HepG2 (cell line): ENCODE measurements around the gene ARG2. TPM values are rescaled to one million over a fixed set of nuclear protein-coding genes. Genes with fewer than 3 reads are reported as not detected.

Source experiments
- ATAC-seq: fragments of 200-7000 bp; cut with Tn5 transposase; 3 replicates; pipeline ENCODE4 v1.9.1; 2020; ENCODE audit warnings: mild to moderate bottlenecking, moderate library complexity
- Bru-seq: library from RNA; stranded (reverse); fragments of 400-500 nt; gene quantifications from one replicate; lab custom pipeline; 2021; lab: Mats Ljungman, UMichigan
- BruChase-seq, 2 experiments: library from RNA; stranded (reverse); fragments of 400-500 nt; gene quantifications; one replicate each; lab custom pipeline; 2021; lab: Mats Ljungman, UMichigan
- BruUV-seq: library from RNA; stranded (reverse); fragments of 400-500 nt; replicated peaks from 2 replicates; lab custom pipeline; 2021; lab: Mats Ljungman, UMichigan
- CTCF ChIA-PET: fragments of 300-600 bp; formaldehyde crosslinking; extraction: SDS; loops from one replicate; lab custom pipeline; 2021; ENCODE audit warnings: low total read pairs, inconsistent platforms, low intra/inter-chr PET ratio; lab: Yijun Ruan, JAX
- POLR2A ChIA-PET: fragments of 350-600 bp; sonication (Branson Sonifier 250); formaldehyde crosslinking; loops from one replicate; lab custom pipeline; 2020; ENCODE audit warnings: antibody characterized with exemption, inconsistent platforms; lab: Yijun Ruan, JAX
- DNase-seq: peaks from one replicate; pipeline ENCODE4 v3.0.0-alpha.2; 2015; ENCODE audit warnings: low spot score
- FAIRE-seq: peaks from 3 replicates; lab custom pipeline; 2011; peaks lifted over from hg19 to GRCh38; lab: Jason Lieb, UNC
- H2AFZ ChIP-seq: one replicate; pipeline ENCODE4 v1.6.1; 2011; ENCODE audit warnings: low read length, inconsistent platforms
- H3K27ac ChIP-seq: fragments of 300-600 bp; 3 replicates; pipeline ENCODE4 v1.8.0; 2011; ENCODE audit warnings: mixed run types, mild to moderate bottlenecking, mixed read lengths, low read length, inconsistent platforms; ENCODE audit not compliant: insufficient read depth; ENCODE audit errors: extremely low read length
- H3K27me3 ChIP-seq, 2 experiments: fragments of 200-600 bp in 1 of 2; 2 replicates in 1 of 2; 3 replicates in 1 of 2; pipeline versions ENCODE4 v1.6.0 to v1.8.0; 2011; ENCODE audit warnings: low read length in 2 of 2, mild to moderate bottlenecking in 2 of 2, moderate library complexity in 2 of 2, inconsistent platforms in 1 of 2; ENCODE audit not compliant: insufficient read depth in 2 of 2, control insufficient read depth in 1 of 2
- H3K36me3 ChIP-seq, 2 experiments: fragments of 200-600 bp in 1 of 2; replicated peaks in 1 of 2; 2 replicates in 1 of 2; 3 replicates in 1 of 2; pipeline versions ENCODE4 v1.5.1 to v1.8.0; 2011; ENCODE audit warnings: low read length in 2 of 2, inconsistent platforms in 1 of 2; ENCODE audit not compliant: insufficient read depth in 2 of 2, control insufficient read depth in 1 of 2
- H3K4me1 ChIP-seq: 2 replicates; pipeline ENCODE4 v1.5.1; 2012; ENCODE audit warnings: low read length, inconsistent platforms; ENCODE audit not compliant: insufficient read depth
- H3K4me2 ChIP-seq: 2 replicates; pipeline ENCODE4 v1.6.0; 2011; ENCODE audit warnings: low read depth, low read length, inconsistent platforms
- H3K4me3 ChIP-seq, 3 experiments: fragments of 200-600 bp in 1 of 3; sonication (generic), shearing (Covaris generic) in 1 of 3; replicated peaks in 1 of 3; 2 replicates each; pipeline ENCODE4 v1.5.1; 2011 to 2016; ENCODE audit warnings: low read length in 3 of 3, inconsistent platforms in 2 of 3, low read depth in 2 of 3, mild to moderate bottlenecking in 2 of 3, control low read depth in 1 of 3, mixed read lengths in 1 of 3; ENCODE audit not compliant: insufficient read depth in 1 of 3
- H3K79me2 ChIP-seq: one replicate; pipeline ENCODE4 v1.6.1; 2011; ENCODE audit warnings: low read length, inconsistent platforms; ENCODE audit not compliant: insufficient read depth
- H3K9ac ChIP-seq: 2 replicates; pipeline ENCODE4 v1.6.0; 2011; ENCODE audit warnings: mild to moderate bottlenecking, low read depth, low read length, inconsistent platforms; ENCODE audit not compliant: insufficient read depth
- H3K9me3 ChIP-seq: 2 replicates; pipeline ENCODE4 v1.5.1; 2012; ENCODE audit warnings: mild to moderate bottlenecking, low read length
- H4K20me1 ChIP-seq: 2 replicates; pipeline ENCODE4 v1.6.0; 2011; ENCODE audit warnings: inconsistent platforms, mild to moderate bottlenecking, low read length, moderate library complexity; ENCODE audit not compliant: insufficient read depth
- CC2D1A ChIP-seq: sonication (generic); formaldehyde crosslinking; IDR thresholded peaks from 2 replicates; pipeline ENCODE4 v1.8.1; 2023; ENCODE audit warnings: mild to moderate bottlenecking, missing genetic modification reagents
- DMAP1 ChIP-seq: IDR thresholded peaks from 2 replicates; pipeline ENCODE4 v1.6.1; 2016
- GABPB1 ChIP-seq: IDR thresholded peaks from 2 replicates; pipeline ENCODE4 v1.6.1; 2016; ENCODE audit warnings: mild to moderate bottlenecking, missing genetic modification reagents, moderate library complexity, missing compliant biosample characterization
- GATA4 ChIP-seq: sonication (generic); IDR thresholded peaks from 2 replicates; pipeline ENCODE4 v1.6.1; 2016; ENCODE audit warnings: antibody characterized with exemption, low read depth, borderline replicate concordance
- SAP130 ChIP-seq: IDR thresholded peaks from 2 replicates; pipeline ENCODE4 v1.6.1; 2016; ENCODE audit warnings: low read depth
- ZNF558 ChIP-seq: sonication (generic); formaldehyde crosslinking; IDR thresholded peaks from 2 replicates; pipeline ENCODE4 v1.9.0; 2022; ENCODE audit warnings: mild to moderate bottlenecking, missing genetic modification reagents, borderline replicate concordance
- ZNF749 ChIP-seq: sonication (generic); formaldehyde crosslinking; IDR thresholded peaks from 2 replicates; pipeline ENCODE4 v1.8.0; 2022; ENCODE audit warnings: mild to moderate bottlenecking, missing genetic modification reagents, moderate library complexity, borderline replicate concordance
- WGBS: methylation state at CpG from one replicate; pipeline ENCODE4 v1.1.6; 2017; ENCODE audit warnings: low lambda C conversion rate; 5-methylcytosine and 5-hydroxymethylcytosine counted together
- in situ Hi-C: cut with HindIII; loops from 2 replicates; pipeline ENCODE4 v1.10.0; 2017; ENCODE audit warnings: low pct_unique_long_range_greater_than_20kb; ENCODE audit not compliant: extremely low pct_ligation_motif_present
- intact Hi-C: fragments of 100-400 bp; cut with micrococcal nuclease; formaldehyde crosslinking; loops from one replicate; pipeline ENCODE4 v1.10.0; 2022; ENCODE audit not compliant: unreplicated experiment
- long read RNA-seq, 2 experiments: library from RNA in 1 of 2; library from polyadenylated mRNA in 1 of 2; stranded (forward) in 1 of 2; unstranded in 1 of 2; transcript quantifications; one replicate each; pipeline ENCODE4 v2.0.0, GENCODE V29; 2019 to 2022
- polyA minus RNA-seq, 3 experiments: library from RNA; depleted of rRNA, polyadenylated mRNA; stranded (reverse); fragments of >200 nt; gene quantifications; 2 replicates each; pipeline ENCODE4 v1.2.3, GENCODE V29; 2011; ENCODE audit warnings: low replicate concordance in 1 of 3
- polyA plus RNA-seq, 8 experiments: library from polyadenylated mRNA; depleted of rRNA in 3 of 8; stranded (reverse) in 7 of 8; unstranded in 1 of 8; fragments of >200 nt; fragmentation: Illumina TruSeq in 4 of 8; extraction: Trizol in 4 of 8; gene quantifications; 2 replicates each; pipeline versions ENCODE4 v1.2.1 to v1.2.3, GENCODE V29; 2011 to 2016; ENCODE audit warnings: low read depth in 4 of 8, missing spikeins in 1 of 8, mixed read lengths in 1 of 8; ENCODE audit not compliant: insufficient read depth in 1 of 8
- total RNA-seq, 5 experiments: library from RNA; depleted of rRNA; stranded (reverse); fragments of >200 nt; fragmentation: Illumina TruSeq; extraction: Trizol; gene quantifications; 2 replicates each; pipeline ENCODE4 v1.2.3, GENCODE V29; 2016; ENCODE audit warnings: low read depth in 1 of 5
- TF ChIP-seq, protein P1 (sequence below): sonication (generic); formaldehyde crosslinking; IDR thresholded peaks from 2 replicates; pipeline ENCODE4 v1.5.0; 2020; ENCODE audit warnings: missing genetic modification reagents, mild to moderate bottlenecking, borderline replicate concordance
- TF ChIP-seq, protein P2 (sequence below): sonication (generic); formaldehyde crosslinking; IDR thresholded peaks from 2 replicates; pipeline ENCODE4 v1.5.0; 2020; ENCODE audit warnings: mild to moderate bottlenecking, missing genetic modification reagents
- TF ChIP-seq, protein P3 (sequence below), 2 experiments: sonication (generic) in 1 of 2; formaldehyde crosslinking in 1 of 2; IDR thresholded peaks; 2 replicates each; pipeline versions ENCODE4 v1.5.1 to v1.6.1; 2011 to 2020; ENCODE audit warnings: borderline replicate concordance in 1 of 2, low read depth in 1 of 2, low read length in 1 of 2, mild to moderate bottlenecking in 1 of 2, missing genetic modification reagents in 1 of 2, moderate library complexity in 1 of 2

The ARG2 gene
- total RNA-seq (2016; rRNA removed; fragmentation: Illumina TruSeq; extraction: Trizol): 37.5 and 59.7 TPM in 2 replicates
- total RNA-seq (2016; cell fraction: cytosol; rRNA removed; fragmentation: Illumina TruSeq; extraction: Trizol; ENCODE audit: low read depth): 6.3 and 7.7 TPM in 2 replicates
- 39.6 and 59.5 TPM in 2 replicates for total RNA-seq (2016; cell fraction: insoluble cytoplasmic fraction; rRNA removed; fragmentation: Illumina TruSeq; extraction: Trizol)
- total RNA-seq (2016; cell fraction: membrane; rRNA removed; fragmentation: Illumina TruSeq; extraction: Trizol): 11.9 and 12.9 TPM in 2 replicates
- total RNA-seq (2016; cell fraction: nucleus; rRNA removed; fragmentation: Illumina TruSeq; extraction: Trizol): 15.1 and 17.4 TPM in 2 replicates
- 71.2 and 73.6 TPM in 2 replicates for polyA plus RNA-seq (2011; rRNA removed)
- polyA plus RNA-seq (2011; cell fraction: cytosol; rRNA removed): 60.1 and 70.4 TPM in 2 replicates
- 17.5 and 19.4 TPM in 2 replicates for polyA plus RNA-seq (2011; cell fraction: nucleus; rRNA removed)
- 40.9 and 79.8 TPM in 2 replicates for polyA plus RNA-seq (2012)
- polyA plus RNA-seq (2016; cell fraction: cytosol; fragmentation: Illumina TruSeq; extraction: Trizol; ENCODE audit: low read depth): 6.2 and 6.3 TPM in 2 replicates
- polyA plus RNA-seq (2016; cell fraction: insoluble cytoplasmic fraction; fragmentation: Illumina TruSeq; extraction: Trizol; ENCODE audit: low read depth): 53.1 and 54.4 TPM in 2 replicates
- polyA plus RNA-seq (2016; cell fraction: membrane; fragmentation: Illumina TruSeq; extraction: Trizol; ENCODE audit: low read depth): 9.5 and 9.6 TPM in 2 replicates
- polyA plus RNA-seq (2016; cell fraction: nucleus; fragmentation: Illumina TruSeq; extraction: Trizol; ENCODE audit: insufficient read depth, low read depth): 17.5 and 21.2 TPM in 2 replicates
- 30.7 and 305 TPM in 2 replicates for polyA minus RNA-seq (2011; rRNA and poly(A)+ RNA removed; ENCODE audit: low replicate concordance)
- polyA minus RNA-seq (2011; cell fraction: cytosol; rRNA and poly(A)+ RNA removed): 47.9 and 62.8 TPM in 2 replicates
- 28.6 and 33.4 TPM in 2 replicates for polyA minus RNA-seq (2011; cell fraction: nucleus; rRNA and poly(A)+ RNA removed)
- Bru-seq, nascent RNA: percentile 58 among the genes with signal in this experiment
- BruChase-seq, experiment 1, labeled RNA remaining after a 6-hour chase: percentile 68 among the genes with signal in this experiment
- percentile 55 among the genes with signal in this experiment for BruChase-seq, experiment 2, labeled RNA remaining after a 2-hour chase
- long read RNA-seq, experiment 1, transcript ARG2-201 (8 exons, 2,045 nt): major isoform, 64 of 71 reads
- long read RNA-seq, experiment 1, partial matches to known transcripts: 3 of 71 reads
- long read RNA-seq, experiment 1, other reads (novel, unspliced or antisense): 4 of 71 reads
- long read RNA-seq, experiment 2, transcript ARG2-201 (8 exons, 2,045 nt): major isoform, 68 of 155 reads
- long read RNA-seq, experiment 2, partial matches to known transcripts: 17 of 155 reads
- long read RNA-seq, experiment 2, other reads (novel, unspliced or antisense): 69 of 155 reads

DNA sequence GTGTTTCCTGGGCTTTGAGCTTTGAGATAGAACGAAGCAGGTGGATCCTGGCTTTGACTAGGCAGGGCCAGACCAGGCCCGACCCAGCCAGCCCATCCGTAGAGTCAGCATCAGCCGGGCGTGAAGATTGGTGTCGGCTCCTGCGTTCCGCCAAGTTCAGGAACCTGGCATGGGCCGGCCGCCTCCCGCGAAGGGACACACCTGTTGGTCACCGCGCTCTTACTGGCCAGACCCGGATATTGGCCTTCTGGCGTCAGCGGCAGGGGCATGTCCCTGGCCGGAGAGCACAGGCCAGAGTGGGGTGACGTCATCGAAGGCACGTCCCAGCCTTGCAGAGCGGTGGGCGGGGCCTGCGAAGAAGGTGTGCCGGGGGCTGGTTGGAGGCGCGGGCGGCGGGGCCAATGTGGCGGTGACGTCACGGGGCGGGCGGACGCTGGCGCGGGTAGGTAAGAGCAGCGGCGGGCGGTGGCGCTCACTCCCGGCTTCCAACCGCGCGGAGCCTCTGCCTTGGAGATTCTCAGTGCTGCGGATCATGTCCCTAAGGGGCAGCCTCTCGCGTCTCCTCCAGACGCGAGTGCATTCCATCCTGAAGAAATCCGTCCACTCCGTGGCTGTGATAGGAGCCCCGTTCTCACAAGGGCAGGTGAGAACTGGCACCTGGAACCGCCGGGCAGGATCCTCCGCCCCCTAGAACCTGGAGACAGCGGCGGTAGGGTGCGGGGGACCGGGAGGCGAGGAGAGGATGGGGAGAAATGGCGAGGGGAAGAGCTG lies at the start of gene ARG2:
Gene ARG2, plus strand, starts transcription at position 475 of the 771 bp plus-strand sequence. Its CDS starts 58 bp downstream, at position 533.
- no TSS peak for BruUV-seq
- intact Hi-C loops: loop anchor here (2.0 kb wide), 1 partner anchor 85 kb away; no protein-coding TSS in a partner anchor
- ATAC-seq (peak; percentile 94), FAIRE-seq (peak; percentile 40), DNase-seq (peak; percentile 95)
- Histone ChIP-seq H2AFZ (peak within 1 kb of the TSS; percentile 50), H3K27me3 (0 out of 5 replicates have a peak, but pooled peaks cover 0 to 5% of the 10 kb centered on the region in 2 experiments), H4K20me1 (no peaks in the 10 kb centered on the region), H3K4me2 (peak within 1 kb of the TSS; percentile 86), H3K9ac (peak within 1 kb of the TSS; percentile 85), H3K36me3 (no peaks in the 10 kb centered on the region; a peak in 1 of 5 replicates), H3K9me3 (no peaks in the 10 kb centered on the region), H3K79me2 (no peaks in the 10 kb centered on the region), H3K27ac (peak within 1 kb of the TSS; percentile 61), H3K4me1 (peaks cover 51% of the 10 kb centered on the region), H3K4me3 (peak within 1 kb of the TSS; percentile 81 to 95 (median 88))
- CTCF ChIA-PET: interaction anchor here (1.1 to 2.8 kb wide), 4 partner anchors 35 to 85 kb away, joined by 3 to 38 read pairs (median 11); partner anchors contain the start of gene RDH12
- POLR2A ChIA-PET: interaction anchor here (0.6 to 1.8 kb wide), 8 partner anchors 15 to 85 kb away, joined by 3 to 11 read pairs (median 5); partner anchors contain the start of genes PIGH and RDH11
- in situ Hi-C loops: loop anchor here (5.0 to 25.0 kb wide), 3 partner anchors 48 to 1193 kb away; partner anchors contain the start of gene RDH12
- WGBS: 3% methylated on average over 15 of the region's 62 CpGs
- TF ChIP-seq, protein P1, sequence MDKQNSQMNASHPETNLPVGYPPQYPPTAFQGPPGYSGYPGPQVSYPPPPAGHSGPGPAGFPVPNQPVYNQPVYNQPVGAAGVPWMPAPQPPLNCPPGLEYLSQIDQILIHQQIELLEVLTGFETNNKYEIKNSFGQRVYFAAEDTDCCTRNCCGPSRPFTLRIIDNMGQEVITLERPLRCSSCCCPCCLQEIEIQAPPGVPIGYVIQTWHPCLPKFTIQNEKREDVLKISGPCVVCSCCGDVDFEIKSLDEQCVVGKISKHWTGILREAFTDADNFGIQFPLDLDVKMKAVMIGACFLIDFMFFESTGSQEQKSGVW (CRISPR knock-in tag): no peak
- no peak for TF ChIP-seq ZNF558
- peak; percentile 97 for TF ChIP-seq SAP130
- TF ChIP-seq ZNF749 (CRISPR knock-in tag): no peak
- TF ChIP-seq CC2D1A (CRISPR knock-in tag): no peak
- TF ChIP-seq, protein P2, sequence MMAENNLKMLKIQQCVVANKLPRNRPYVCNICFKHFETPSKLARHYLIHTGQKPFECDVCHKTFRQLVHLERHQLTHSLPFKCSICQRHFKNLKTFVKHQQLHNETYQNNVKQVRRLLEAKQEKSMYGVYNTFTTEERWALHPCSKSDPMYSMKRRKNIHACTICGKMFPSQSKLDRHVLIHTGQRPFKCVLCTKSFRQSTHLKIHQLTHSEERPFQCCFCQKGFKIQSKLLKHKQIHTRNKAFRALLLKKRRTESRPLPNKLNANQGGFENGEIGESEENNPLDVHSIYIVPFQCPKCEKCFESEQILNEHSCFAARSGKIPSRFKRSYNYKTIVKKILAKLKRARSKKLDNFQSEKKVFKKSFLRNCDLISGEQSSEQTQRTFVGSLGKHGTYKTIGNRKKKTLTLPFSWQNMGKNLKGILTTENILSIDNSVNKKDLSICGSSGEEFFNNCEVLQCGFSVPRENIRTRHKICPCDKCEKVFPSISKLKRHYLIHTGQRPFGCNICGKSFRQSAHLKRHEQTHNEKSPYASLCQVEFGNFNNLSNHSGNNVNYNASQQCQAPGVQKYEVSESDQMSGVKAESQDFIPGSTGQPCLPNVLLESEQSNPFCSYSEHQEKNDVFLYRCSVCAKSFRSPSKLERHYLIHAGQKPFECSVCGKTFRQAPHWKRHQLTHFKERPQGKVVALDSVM (CRISPR knock-in tag): 0 out of 2 replicates have a peak, but pooled peaks have one; percentile 23
- peak; percentile 87 for TF ChIP-seq GABPB1 (CRISPR knock-in tag)
- peak; percentile 53; the same call in 1 of the 2 replicates for TF ChIP-seq DMAP1 (CRISPR knock-in tag)
- TF ChIP-seq, protein P3, sequence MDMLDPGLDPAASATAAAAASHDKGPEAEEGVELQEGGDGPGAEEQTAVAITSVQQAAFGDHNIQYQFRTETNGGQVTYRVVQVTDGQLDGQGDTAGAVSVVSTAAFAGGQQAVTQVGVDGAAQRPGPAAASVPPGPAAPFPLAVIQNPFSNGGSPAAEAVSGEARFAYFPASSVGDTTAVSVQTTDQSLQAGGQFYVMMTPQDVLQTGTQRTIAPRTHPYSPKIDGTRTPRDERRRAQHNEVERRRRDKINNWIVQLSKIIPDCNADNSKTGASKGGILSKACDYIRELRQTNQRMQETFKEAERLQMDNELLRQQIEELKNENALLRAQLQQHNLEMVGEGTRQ (IDR thresholded peaks at IDR 0.05; ENCODE audit: low read depth, low read length): no peak
- TF ChIP-seq, protein P3 (CRISPR knock-in tag; IDR thresholded peaks at IDR 0.05; ENCODE audit: borderline replicate concordance): no peak
- TF ChIP-seq GATA4: peak; percentile 22; the same call in 1 of the 2 replicates
